Spleen (tissue), 7 donors: ENCODE results near the gene MYL9.

Source experiments
- CTCF ChIP-seq, 11 experiments: fragments of 200-600 bp in 7 of 11; fragments of 450-650 bp in 4 of 11; sonication (generic) in 4 of 11; IDR thresholded peaks in 8 of 11; conservative IDR thresholded peaks in 3 of 11; 1 replicate in 7 of 11; 2 replicates in 4 of 11; pipeline versions ENCODE4 v1.4.0 to v1.8.0; 2016 to 2021; ENCODE audit warnings: antibody characterized with exemption in 11 of 11, inconsistent platforms in 4 of 11, mild to moderate bottlenecking in 1 of 11
- POLR2A ChIP-seq, 3 donors: fragments of 450-650 bp; IDR thresholded peaks; one replicate each; pipeline ENCODE4 v1.5.1; 2017; ENCODE audit warnings: antibody characterized with exemption in 3 of 3, mild to moderate bottlenecking in 1 of 3
- POLR2AphosphoS5 ChIP-seq, 3 donors: sonication (generic); formaldehyde crosslinking; IDR thresholded peaks; one replicate each; pipeline ENCODE4 v1.5.1; 2017; ENCODE audit warnings: antibody characterized with exemption in 3 of 3
- donor health status: DM: no; HTN: no; CAD: no; lungs with moderate emphysema.
- donor health status: DM: no; HTN: no; CAD: no.
- donor health status: DM: no; HTN: no; CAD: no.

DNA sequence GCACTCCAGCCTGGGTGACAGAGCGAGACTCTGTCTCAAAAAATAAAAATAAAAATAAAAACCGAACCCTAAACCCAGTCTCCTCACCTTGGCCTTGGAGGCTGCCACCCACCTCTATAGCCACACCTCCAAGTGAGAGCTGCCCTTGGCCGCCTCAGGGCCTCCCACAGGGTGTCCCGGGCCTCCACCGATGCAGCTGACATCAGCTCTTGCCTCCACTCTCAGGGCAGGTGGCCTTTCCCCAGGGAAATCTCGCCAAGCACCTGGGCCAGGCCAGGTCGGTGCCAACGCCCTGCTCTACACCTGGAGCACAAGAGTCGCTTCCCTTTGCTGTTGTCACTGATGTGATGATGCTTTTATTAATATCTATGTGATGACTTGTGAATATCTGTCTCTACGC is 8.9 kb upstream of the MYL9 start:
- TF ChIP-seq CTCF (IDR thresholded peaks at IDR 0.05 in 8 of 11, conservative IDR thresholded peaks at IDR 0.05 in 3 of 11) (no peak), POLR2AphosphoS5 (IDR thresholded peaks at IDR 0.05) (no peak), POLR2A (IDR thresholded peaks at IDR 0.05) (no peak)
